Measurements from ENCODE around the gene SRPX.

DNA sequence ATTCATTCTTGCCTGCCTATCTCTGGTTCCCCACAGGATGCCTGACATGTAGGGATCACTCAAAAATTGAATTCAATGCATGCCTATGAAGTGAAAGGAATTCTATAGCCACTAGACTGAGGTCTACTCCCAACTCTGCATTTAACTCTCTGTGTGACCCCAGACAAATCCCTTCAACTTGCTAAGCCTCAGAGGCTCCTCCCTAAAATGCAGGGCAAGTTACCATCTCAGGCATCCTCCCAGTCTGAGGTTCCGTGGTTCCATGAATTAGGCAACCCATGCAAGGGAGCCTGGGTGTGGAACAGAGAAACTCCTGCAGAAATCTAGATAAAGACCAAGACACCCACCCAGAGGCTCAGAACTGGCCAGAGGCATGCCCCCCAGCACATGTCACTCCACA lies 6.6 kb downstream of the SRPX start:
- TF ChIP-seq CTCF (IDR thresholded peaks at IDR 0.05) (no peak), POLR2A (IDR thresholded peaks at IDR 0.05) (no peak)

Measured in Peyer's patch (tissue), 4 donors.